Body of pancreas (tissue), 4 donors: ENCODE data around the gene TEX101.

Source experiments
- POLR2A ChIP-seq, 3 donors: fragments of 450-650 bp; IDR thresholded peaks; one replicate each; pipeline ENCODE4 v1.6.1; 2016; ENCODE audit warnings: antibody characterized with exemption in 3 of 3, mild to moderate bottlenecking in 2 of 3
- TF ChIP-seq, protein P1 (sequence below), 7 experiments: fragments of 450-650 bp in 4 of 7; fragments of 200-600 bp in 3 of 7; sonication (generic) in 3 of 7; IDR thresholded peaks; one replicate each; pipeline ENCODE4 v1.5.1; 2016 to 2019; ENCODE audit warnings: antibody characterized with exemption in 7 of 7

DNA sequence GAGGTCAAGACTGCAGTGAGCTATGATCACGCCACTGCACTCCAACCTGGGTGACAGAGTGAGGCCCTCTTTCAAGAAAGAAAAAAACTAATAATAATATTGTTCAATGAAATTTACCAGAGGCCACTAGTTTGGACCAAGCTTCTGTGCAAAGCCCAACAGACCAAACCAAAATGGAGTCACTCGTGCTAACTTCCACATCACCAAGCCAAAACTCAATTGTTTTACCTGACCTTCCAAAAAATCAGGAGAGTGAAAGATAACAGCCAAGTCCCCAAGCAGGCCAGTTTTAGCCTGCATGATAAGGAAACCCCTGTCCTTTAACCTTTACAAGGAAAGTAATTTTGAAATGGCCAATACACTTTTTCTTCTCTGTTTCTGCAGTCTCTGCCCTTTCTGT lies 30.7 kb downstream of the TEX101 start:
- TF ChIP-seq, protein P1, sequence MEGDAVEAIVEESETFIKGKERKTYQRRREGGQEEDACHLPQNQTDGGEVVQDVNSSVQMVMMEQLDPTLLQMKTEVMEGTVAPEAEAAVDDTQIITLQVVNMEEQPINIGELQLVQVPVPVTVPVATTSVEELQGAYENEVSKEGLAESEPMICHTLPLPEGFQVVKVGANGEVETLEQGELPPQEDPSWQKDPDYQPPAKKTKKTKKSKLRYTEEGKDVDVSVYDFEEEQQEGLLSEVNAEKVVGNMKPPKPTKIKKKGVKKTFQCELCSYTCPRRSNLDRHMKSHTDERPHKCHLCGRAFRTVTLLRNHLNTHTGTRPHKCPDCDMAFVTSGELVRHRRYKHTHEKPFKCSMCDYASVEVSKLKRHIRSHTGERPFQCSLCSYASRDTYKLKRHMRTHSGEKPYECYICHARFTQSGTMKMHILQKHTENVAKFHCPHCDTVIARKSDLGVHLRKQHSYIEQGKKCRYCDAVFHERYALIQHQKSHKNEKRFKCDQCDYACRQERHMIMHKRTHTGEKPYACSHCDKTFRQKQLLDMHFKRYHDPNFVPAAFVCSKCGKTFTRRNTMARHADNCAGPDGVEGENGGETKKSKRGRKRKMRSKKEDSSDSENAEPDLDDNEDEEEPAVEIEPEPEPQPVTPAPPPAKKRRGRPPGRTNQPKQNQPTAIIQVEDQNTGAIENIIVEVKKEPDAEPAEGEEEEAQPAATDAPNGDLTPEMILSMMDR (IDR thresholded peaks at IDR 0.05), result no peak
- TF ChIP-seq POLR2A (IDR thresholded peaks at IDR 0.05), result no peak
